Activated CD8-positive, alpha-beta memory T cell treated with anti-CD3 and anti-CD28 coated beads for 24 hours (primary cell): ENCODE data around the gene JPT2.

Source experiments
- DNase-seq: peaks from one replicate; pipeline ENCODE4 v3.0.0-alpha.2; 2020

JPT2 gene, protein sequence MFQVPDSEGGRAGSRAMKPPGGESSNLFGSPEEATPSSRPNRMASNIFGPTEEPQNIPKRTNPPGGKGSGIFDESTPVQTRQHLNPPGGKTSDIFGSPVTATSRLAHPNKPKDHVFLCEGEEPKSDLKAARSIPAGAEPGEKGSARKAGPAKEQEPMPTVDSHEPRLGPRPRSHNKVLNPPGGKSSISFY

DNA sequence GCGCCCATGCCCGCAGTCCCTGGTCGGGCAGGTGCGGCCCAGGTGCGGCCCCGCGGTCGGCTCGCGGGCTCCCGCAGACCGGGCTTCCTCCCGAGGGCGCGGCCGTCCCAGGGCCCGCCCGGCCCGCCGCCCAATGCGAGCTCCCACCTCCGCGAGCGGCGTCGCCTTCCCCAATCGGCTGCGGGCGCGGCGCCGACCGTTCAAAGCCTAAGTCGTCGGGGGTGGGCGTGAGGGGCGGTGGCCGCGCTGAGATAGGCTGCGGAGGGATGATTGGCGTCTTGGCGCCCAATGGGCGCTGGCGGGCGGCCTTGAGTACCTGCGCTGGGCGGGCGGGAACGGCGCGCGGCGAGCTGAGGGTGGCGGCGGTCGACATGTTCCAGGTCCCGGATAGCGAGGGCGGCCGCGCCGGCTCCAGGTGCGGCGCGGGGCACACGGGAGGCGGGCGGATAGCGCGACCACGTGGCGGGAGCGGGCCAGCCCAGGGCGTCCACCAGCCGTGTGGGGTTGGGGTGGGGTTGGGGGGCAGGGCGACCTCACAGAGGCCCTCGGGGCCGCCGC lies at the start of gene JPT2:
Gene JPT2, plus strand, starts transcription at position 338 of the 558 bp plus-strand sequence. Its CDS starts 34 bp downstream, at position 372.
- peak; percentile 97 for DNase-seq

DNA sequence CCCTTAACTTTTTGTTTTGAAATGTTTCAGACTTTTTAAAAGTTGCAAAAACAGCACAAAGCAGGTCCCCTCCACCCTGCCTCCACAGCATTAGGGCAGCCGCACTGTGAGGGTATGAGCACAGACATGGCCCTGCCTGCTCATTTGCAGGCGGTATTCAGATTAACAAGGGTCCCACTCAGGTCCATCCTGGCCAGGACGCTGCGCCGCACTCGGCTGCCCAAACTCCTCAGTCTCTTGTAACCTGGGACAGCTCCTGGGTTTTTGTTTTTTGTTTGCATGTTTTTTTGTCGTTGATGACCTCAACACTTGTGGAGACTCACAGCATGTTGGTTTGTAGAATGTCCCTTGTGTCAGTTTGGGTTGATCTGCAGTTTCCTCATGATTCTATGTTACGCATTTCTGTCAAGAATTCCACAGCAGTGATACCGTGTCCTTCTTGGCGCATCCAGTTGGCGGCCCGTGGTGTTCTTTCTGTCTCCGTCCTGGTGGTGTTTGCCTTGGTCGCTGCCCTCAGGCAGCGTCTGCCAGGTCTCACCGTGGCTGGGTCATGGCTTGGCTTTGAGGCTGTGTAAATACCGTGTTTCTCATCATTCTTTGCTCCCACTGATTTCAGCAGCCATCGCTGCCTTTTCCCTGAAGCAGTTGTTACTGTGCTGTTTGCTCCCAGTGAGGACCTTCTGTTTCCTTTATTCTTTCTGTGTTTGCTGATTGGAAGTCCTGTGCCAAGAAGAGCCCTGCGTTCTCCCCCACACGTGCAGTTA lies 47.4 kb upstream of the JPT2 start:
- DNase-seq = no peak

DNA sequence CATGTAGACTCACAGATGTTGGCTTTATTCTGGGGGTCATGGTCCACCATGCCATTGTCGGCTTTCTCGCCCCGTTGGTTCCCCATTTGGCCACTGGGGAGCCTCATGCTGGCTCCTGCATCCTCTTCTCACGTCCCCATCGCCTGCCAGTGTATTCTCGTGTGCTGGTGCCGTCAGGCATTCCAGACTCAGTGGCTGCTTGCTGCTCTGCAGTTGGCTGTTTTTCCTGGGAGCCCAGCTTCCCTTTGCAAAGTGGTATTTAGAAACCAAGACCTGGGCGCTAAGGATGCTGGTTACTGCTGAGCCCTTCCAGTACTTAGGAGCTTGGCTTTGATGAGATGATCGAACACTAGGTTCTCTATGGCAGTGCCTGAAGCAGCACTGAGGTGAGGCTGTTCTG lies 46.8 kb upstream of the JPT2 start:
- no peak for DNase-seq

DNA sequence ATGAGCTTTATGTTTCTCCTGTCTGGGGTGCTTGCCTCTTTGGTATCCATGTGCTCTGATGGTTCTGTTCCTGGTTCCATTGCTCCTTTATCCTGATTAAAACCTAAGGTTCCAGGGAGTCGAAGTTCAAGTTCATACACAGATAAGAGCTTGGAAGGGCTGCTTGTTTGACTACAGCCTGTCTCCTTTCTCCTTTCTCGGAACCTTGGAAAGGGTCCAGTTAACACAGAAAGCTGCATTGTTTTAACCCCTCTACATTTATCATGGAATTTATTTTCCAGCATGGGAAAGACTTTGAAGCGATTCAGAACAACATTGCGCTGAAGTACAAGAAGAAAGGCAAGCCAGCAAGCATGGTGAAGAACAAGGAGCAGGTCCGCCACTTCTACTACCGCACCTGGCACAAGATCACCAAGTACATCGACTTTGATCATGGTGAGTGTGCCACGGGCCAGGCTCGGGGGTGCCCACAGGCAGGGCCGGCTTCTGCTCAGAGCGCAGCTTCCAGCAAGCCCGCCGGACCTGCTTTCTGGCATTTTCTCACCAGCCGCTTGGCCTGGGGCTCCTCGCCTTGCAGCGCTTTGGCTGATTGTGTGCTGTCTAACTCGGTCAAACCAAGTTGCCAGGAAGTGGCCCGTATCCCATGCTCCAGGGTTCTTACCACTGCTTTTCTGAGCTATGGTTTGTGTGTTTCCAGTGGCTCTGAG lies 46.0 kb upstream of the JPT2 start:
- no peak for DNase-seq

DNA sequence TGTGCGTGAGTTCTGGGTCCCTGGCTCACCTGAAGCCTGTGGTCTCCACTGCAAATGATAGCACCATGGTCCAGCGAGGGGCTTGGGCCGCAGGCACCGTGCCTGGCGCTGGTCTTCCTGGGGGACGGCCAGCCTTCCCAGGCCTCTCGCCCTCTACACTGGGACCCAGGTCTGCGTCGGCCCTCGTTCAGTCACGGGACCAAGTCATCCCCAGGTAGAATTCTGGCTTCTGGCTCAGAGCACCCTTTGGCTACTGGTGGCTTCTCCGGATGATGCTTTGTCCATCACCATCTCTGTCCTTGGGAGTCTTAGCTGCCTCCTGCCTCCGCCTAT lies 45.5 kb upstream of the JPT2 start:
- no peak for DNase-seq

DNA sequence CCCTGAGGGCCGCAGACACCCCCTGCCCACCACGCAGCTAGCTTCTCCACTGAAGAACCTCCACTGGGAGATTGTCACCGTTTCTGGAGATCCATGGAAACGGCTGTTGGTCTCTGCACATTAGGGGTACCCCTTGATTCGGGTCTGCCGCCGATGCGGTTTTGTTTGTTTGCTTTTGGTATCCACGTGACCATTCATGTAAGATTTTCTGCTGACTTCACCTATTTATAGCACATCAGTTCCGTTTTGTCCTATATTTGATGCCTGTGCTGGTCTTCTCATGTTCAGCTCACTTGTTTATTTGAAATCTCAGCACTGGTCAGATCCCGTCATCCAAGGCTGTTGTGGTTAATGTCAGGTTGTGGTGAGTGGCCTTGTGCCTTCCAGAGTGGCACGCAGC lies 44.8 kb upstream of the JPT2 start:
- no peak for DNase-seq

DNA sequence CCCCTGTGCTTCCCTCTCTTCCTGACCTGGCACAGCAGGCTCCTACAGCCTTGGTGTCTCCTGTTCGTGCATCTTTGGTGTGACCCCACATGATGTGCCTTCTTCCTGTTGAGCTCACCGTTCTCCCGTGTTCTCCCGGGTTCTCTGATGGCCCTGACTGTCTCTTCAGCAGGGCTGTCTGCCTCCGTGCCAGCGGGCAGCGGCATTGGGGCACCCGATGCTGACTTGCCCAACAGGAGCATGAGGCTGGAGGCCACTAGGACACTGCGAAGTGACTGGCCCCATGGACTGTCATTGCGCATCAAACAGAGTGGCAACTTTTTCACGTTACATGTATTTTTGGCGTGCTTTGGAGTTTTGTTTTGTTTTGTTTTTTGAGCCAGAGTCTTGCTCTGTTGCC lies 43.5 kb upstream of the JPT2 start:
- DNase-seq = no peak

DNA sequence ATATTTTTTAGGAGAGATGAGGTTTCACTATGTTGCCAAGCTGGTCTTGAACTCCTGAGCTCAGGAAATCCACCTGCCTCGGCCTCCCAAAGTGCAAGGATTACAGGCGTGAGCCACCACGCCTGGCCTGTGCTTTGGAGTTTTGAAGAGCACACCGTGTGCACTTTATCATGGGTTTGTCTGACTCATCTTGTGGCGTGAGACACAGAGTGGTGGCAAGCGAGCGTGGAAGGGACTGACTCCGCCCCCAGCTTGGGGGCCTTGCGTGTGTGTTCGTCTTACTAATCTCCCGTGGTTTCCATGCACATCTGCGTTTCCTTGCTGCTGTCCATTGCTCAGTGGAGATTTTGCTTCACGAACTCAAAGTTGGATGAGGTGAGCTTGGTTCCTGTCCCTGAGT lies 43.0 kb upstream of the JPT2 start:
- DNase-seq = no peak

DNA sequence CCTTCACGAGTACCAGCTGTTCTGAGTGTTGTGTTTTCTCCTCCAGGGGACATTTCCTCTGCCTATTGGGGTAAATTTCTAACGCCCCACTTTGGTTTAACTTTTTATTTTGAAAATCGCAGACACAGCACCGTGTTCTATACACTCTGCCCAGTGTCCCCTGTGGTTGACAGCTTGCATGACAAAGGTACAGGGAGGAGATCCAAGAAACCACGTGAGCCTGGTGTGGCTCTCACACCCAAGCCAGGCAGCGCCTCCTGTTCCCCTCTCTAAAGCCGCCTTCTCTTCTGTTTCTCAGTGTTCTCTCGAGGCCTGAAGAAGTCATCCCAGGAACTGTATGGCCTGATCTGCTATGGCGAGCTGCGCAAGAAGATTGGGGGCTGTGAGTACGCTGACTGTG lies 40.6 kb upstream of the JPT2 start:
- no peak for DNase-seq

DNA sequence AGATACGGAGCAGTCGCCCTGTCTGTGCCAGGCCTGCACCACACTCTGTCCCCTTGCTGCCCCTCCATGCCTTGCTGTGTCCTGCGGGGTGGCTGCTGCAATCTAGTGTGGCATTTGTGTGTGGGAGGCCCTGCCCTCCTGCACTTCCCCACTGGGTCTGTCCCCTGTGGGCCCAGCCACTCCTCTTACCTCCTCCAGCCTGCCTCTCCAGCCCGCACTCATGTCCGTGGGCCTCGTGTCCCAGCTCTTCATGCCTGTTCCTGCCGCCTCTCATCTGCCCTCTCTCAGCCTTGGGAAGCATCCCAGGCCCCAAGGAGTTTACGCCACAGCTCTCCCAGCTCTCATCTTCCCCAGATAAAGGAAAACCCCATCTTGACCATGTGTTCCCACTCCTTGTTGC lies 39.3 kb upstream of the JPT2 start:
- no peak for DNase-seq

DNA sequence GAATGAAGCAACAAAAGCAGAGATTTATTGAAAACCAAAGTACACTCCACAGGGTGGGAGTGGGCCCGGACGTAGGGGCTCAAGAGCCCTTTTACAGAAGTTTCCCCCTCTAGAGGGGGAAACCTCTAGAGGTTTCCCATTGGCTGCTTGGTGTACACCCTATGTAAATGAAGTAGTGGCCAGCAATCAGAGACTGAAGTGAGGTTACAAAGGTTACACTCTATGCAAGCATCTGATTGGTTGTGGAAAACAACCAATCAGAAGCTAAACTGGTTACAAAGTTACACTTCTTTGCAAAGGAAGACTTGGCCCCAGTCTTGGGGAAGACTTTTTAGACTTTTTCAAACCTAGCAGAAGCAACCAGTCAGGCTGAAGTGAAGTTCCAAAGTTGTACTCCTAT lies 38.8 kb upstream of the JPT2 start:
- no peak for DNase-seq

DNA sequence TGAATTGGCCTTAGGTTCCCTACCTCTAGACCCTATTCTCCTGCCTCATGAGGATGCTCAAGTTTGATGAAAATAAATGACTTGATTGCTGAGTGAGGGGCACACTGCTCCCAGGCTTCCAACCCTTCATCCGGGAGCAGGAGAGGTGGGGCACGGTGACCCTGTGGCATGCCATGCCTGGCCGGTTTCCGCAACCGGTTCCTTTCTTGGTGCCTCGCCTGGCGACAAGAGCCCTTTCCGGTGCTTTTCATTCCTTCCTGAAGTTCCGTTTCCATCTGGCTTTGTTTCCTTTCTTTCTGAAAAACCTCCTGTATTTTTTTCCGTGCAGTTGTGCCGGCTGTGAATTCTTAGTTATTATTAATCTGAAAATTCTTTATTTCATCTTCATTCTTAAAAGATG lies 38.2 kb upstream of the JPT2 start:
- no peak for DNase-seq

DNA sequence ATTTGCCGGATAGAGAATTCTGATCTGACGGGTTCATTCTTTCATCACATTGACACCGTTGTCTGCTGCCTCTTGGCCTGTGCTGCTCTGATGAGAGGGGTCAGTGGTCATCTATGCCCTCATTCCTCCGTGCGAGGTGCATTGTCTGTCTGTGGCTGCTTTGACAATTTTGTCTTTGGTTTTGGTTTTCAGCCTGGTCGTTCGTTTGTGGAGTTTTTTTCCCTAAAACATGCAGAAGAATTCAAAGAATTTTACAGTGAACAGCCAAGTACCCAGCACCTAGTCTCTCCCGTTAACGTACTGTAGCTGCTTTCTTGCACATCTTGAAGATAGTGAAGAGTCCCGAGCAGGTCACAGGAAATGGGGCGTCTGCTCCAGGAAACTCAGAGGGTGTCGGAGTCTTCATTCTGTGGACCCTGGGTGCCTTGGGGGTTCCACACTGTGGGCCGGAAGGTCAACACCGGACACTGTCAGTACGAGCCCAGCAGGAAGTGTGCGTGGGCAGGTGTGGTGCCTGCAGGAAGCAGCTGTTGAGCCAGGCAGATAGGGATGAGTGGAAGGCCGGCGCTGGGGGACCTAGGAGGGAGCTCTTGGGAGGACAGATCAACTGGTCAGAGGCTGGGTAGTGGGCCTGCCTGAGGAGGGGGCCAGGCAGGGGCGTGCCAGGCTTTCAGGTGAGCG lies 37.7 kb upstream of the JPT2 start:
- no peak for DNase-seq

DNA sequence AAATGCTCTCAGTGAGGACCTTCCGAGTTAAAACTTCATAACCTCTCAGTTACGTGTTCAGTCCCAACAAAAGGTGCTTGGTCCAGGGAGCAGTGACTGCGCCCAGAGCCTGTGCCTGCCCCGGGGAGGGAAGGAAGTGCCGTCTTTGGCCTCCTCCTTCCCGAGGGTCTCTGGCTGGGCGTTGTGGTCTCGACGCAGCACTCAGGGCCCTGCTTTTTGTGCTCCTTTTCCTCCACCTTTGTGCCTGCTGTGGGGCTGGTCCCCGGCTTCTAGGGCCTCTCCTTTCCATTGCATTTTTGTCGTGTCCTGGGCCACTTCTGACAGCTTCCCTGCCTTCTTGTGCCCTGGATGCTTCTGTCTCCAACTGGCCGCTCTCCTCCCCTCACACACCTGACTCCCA lies 36.8 kb upstream of the JPT2 start:
- DNase-seq = no peak

DNA sequence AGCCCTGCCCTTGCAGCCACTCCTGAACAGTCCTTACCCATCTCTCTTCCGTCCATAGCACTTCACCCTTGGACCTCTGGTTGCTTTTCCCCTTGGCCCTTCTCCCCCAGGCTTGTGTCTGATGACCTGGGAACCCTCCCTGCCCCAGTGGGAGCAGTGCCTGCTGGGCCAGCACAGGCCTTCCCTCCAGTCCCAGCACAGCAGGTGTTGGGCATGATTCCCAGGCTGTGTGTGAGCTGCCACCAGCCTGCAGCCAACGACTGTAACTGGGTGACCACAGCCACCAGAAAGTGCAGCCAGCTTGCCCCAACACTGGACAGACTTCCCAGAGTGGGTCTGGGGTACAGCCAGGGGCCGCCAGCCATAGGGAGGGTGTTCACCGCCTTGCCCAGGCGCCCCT lies 35.9 kb upstream of the JPT2 start:
- DNase-seq = no peak

DNA sequence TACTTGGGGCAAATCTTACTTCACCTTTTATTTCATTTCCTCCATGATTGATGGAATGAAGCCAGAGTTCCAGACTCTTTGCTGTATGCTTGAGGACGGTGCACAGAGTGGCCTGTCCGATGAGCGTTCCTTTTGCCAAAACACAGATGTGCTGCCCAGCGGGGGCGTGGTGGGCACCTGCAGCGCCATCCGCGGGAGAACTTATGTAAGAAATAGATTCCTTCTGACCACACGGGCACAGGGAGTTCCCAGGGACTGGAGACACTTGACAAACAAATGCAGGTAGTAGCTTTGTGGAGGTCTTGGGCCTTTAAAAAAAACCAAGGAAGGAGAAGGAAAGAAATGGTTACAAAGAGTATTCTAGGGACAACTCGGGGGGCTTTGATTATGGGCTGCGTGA lies 35.3 kb upstream of the JPT2 start:
- no peak for DNase-seq

DNA sequence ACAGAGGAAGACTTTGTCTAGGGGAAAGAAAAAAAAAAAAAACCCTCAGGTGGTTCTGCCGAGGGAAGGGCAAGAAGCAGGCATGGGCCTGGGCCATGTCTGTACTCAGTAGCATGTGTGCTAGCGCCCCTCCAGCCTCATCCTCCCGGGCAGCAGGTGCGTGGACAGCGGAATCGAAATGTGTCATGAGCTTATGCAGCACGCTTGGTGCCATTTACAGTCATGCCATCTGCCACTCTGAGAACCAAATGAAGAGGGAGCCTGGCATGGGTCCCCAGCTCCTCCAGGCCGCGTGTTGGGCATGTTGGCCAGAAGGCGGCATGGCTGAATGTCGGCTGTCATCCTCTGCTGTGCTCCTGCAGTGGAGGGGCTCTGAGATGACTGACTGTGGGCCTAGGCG lies 34.6 kb upstream of the JPT2 start:
- DNase-seq = no peak

DNA sequence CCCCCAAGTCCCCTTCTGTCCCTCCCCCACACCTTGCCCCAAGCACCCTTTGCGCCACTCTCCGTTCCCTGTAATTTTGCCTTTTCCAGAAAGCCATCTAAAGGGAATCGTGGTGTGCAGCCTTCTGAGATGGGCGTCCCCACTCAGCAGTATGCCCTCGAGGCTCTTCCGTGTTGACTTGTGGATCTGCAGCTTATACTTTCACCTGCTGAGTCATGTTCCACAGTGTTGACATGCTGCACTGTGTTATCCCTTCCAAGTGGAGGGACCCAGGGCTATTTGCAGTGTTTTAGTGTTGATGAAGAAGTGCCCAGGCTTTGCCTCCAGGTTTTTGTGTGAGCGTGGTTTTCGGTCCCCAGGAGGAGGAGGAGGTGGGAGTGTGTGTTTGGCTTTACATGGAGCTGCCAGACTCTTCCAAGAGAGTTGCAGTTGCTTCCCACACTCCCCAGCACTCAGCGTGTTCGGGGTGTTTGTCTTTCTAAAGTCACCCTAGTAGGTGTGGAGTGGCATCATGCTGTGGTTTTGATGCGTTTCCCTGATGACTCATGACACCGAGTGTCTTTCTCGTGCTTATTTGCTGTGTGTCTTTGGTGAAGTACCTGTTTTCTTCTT lies 32.1 kb upstream of the JPT2 start:
- peak; percentile 60 for DNase-seq

DNA sequence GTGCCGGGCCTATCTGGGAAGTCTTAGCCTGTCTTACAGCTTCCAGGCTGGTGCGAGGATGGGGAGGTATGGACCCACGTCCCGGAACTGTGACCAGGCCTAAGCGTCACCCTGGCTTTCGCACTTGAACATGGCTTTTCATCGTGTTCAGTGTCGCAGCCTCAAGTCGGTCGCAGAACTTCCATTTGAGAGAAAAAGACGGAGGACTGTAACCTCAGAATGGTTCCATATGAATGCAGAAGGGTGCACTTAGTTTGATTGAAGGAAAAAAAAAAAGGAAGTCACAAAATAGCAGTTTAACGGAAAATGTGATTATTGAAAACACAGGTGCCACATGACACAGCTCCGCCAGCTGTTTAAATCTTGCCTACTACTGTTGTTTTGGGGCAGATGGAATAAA lies 30.2 kb upstream of the JPT2 start:
- no peak for DNase-seq

DNA sequence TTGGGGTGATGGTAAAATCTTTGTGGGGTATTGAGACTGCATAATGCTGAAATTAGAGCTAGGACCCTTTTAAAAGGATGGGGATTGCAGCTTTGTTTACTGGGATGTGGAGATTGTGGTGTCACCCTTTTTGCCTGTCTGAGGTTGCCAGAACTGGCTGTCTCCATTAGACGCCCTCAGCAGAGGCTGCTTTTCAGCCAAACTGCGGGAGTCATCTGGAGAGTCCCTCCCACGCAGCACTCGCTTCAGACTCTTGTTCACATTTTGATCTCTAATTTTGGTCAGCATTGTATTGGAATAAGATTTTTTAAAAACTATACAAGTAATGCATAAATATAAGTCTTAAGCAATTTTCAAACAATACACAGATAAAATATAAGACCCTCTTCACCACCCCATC lies 27.9 kb upstream of the JPT2 start:
- no peak for DNase-seq

DNA sequence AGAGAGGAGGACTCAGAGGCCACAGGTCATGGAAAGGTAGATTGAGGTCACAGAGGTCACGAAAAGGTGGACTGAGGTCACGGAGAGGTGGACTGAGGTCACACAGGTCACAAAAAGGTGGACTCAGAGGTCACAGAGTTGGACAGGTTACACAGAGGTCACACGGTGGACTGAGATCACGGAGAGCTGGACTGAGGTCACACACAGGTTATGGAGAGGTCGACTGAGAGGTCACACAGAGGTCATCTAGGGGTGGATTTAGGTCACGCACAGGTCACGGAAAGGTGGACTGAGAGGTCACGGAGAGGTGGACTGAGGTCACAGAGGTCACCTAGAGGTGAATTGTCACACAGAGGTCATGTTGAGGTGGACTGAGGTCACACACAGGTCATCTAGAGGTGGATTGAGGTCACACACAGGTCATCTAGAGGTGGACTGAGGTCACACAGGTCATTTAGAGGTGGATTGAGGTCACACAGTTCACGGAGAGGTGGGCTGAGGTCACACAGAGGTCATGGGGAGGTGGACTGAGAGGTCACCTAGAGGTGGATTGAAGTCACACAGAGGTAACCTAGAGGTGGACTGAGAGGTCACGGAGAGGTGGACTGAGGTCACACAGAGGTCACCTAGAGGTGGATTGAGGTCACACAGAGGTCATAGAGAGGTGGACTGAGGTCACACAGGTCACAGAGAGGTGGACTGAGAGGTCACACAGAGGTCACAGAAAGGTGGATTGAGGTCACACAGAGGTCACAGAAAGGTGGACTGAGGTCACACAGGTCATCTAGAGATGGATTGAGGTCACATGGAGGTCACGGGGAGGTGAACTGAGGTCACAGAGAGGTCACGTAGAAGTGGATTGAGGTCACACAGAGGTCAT lies 26.7 kb upstream of the JPT2 start:
- no peak for DNase-seq

DNA sequence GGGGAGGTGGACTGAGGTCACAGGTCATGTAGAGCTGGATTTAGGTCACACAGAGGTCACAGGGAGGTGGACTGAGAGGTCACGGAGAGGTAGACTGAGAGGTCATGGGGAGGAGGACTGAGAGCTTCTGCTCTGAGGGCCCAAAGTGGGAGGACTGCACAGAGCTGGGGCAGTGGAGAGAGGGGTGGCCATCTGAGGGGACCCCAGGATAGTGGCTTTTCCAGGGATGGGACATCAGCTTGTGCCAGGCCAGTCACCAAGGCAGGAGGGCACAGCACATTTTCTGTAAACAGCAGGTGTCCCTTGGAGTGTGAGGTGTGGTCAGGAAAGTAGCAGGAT lies 26.1 kb upstream of the JPT2 start:
- no peak for DNase-seq
